PC-9 (cell line): Measurements from ENCODE around the gene SEC16A. TPM values are rescaled to one million over a fixed set of nuclear protein-coding genes. Genes with fewer than 3 reads are reported as not detected.

Source experiments
- BruUV-seq: library from RNA; stranded (reverse); fragments of 400-500 nt; replicated peaks from 2 replicates; lab custom pipeline; 2021; lab: Mats Ljungman, UMichigan
- CTCF ChIA-PET: fragments of 300-600 bp; sonication (Branson Sonifier 250); formaldehyde crosslinking; loops from one replicate; lab custom pipeline; 2022; ENCODE audit warnings: antibody characterized with exemption; lab: Charles Lee
- POLR2A ChIA-PET: fragments of 300-600 bp; sonication (Branson Sonifier 250); formaldehyde crosslinking; loops from one replicate; lab custom pipeline; 2022; ENCODE audit warnings: antibody characterized with exemption; ENCODE audit not compliant: unreplicated experiment; lab: Charles Lee
- DNase-seq, 2 experiments: peaks; one replicate each; pipeline versions ENCODE4 v3.0.0 to v3.0.0-alpha.2; 2015 to 2022; ENCODE audit warnings: mixed read lengths in 1 of 2
- H2AFZ ChIP-seq: fragments of 200-600 bp; sonication (generic); 2 replicates; pipeline ENCODE4 v1.8.1; 2017; ENCODE audit warnings: antibody characterized with exemption
- H3F3A ChIP-seq: fragments of 200-600 bp; sonication (generic); 2 replicates; pipeline ENCODE4 v1.8.1; 2017; ENCODE audit warnings: antibody characterized with exemption, mild to moderate bottlenecking, low read depth; ENCODE audit not compliant: insufficient read depth
- H3K27ac ChIP-seq: fragments of 200-600 bp; sonication (generic); 2 replicates; pipeline ENCODE4 v1.6.1; 2016; ENCODE audit warnings: mixed run types
- H3K27me3 ChIP-seq: fragments of 200-600 bp; sonication (generic); 2 replicates; pipeline ENCODE4 v1.6.1; 2016; ENCODE audit warnings: low read depth, mixed run types; ENCODE audit not compliant: insufficient read depth
- H3K36me3 ChIP-seq: fragments of 200-600 bp; sonication (generic); 2 replicates; pipeline ENCODE4 v1.6.1; 2016; ENCODE audit warnings: low read depth, mixed run types
- H3K4me1 ChIP-seq: fragments of 200-600 bp; sonication (generic); replicated peaks from 2 replicates; pipeline ENCODE4 v1.6.1; 2016; ENCODE audit warnings: mixed run types; ENCODE audit not compliant: insufficient read depth
- H3K4me2 ChIP-seq: fragments of 200-600 bp; sonication (generic); 2 replicates; pipeline ENCODE4 v1.6.1; 2017; ENCODE audit warnings: mixed run types
- H3K4me3 ChIP-seq: fragments of 200-600 bp; sonication (generic); 2 replicates; pipeline ENCODE4 v1.6.1; 2016; ENCODE audit warnings: mixed run types
- H3K79me2 ChIP-seq: fragments of 200-600 bp; sonication (generic); 2 replicates; pipeline ENCODE4 v1.6.1; 2017; ENCODE audit warnings: low read depth, mixed run types
- H3K9me2 ChIP-seq: fragments of 200-600 bp; sonication (generic); 2 replicates; pipeline ENCODE4 v1.8.1; 2017; ENCODE audit warnings: mild to moderate bottlenecking; ENCODE audit not compliant: insufficient read depth
- H3K9me3 ChIP-seq: fragments of 200-600 bp; sonication (generic); 2 replicates; pipeline ENCODE4 v1.8.1; 2016; ENCODE audit warnings: low read depth; ENCODE audit not compliant: insufficient read depth
- H4K20me1 ChIP-seq: fragments of 200-600 bp; sonication (generic); 2 replicates; pipeline ENCODE4 v1.8.1; 2017; ENCODE audit not compliant: insufficient read depth
- EZH2 ChIP-seq: fragments of 200-600 bp; sonication (generic); IDR thresholded peaks from 2 replicates; pipeline ENCODE4 v1.8.0; 2017; ENCODE audit warnings: antibody characterized with exemption, low read depth
- intact Hi-C: fragments of 100-400 bp; cut with micrococcal nuclease; formaldehyde crosslinking; loops from one replicate; pipeline ENCODE4 v1.10.0; 2022; ENCODE audit not compliant: unreplicated experiment
- total RNA-seq: library from RNA; stranded (reverse); gene quantifications from 2 replicates; pipeline ENCODE4 v1.2.3, GENCODE V29; 2021
- TF ChIP-seq, protein P1 (sequence below): fragments of 200-600 bp; sonication (generic); conservative IDR thresholded peaks from 2 replicates; pipeline ENCODE4 v1.6.1; 2017; ENCODE audit warnings: mixed run types, antibody characterized with exemption, mild to moderate bottlenecking, moderate library complexity

Gene SEC16A
- total RNA-seq, 1 experiment from 2014 or later: 81.8 TPM

DNA sequence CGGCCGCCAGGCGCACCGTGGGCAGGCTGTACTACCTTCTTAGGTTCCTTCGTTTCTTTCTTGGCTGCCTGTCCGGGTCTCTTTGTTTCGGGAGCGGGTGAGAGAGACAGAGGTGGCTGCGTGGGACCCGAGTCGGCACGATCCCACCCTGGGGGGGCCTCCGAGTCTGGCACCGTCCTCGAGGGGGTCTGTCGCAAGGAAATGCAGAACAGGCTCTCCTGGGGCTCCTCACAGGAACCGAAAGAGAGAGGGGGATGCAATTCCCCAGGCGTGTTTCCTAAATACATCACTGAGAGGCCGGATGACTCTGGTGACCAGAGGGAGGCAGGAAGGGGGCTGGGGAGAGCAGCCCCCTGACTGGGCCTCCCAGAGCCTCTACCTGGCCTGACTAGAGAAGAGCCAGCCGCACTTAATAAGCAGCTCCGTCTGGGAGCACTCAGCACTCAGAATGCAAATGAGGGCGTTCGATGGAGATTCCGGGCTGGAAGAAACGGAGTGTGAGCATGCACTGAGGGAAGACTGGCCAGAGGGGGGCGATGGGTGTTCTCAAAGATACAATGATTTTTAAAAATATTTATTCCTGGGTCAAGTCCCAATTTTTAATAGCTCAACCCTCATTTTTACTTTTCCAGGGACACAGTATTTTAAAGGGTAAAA, 31.5 kb downstream of the SEC16A start:
- Histone ChIP-seq H3K9me2 (no peaks in the 10 kb centered on the region), H3K4me1 (no peaks in the 10 kb centered on the region), H4K20me1 (peaks cover 13% of the 10 kb centered on the region; the same call in 1 of the 2 replicates), H3K27ac (no peak overlapping the region), H3K4me3 (no peak overlapping the region), H3K36me3 (peaks cover 5% of the 10 kb centered on the region; the same call in 1 of the 2 replicates), H3K4me2 (no peak overlapping the region), H3K9me3 (no peaks in the 10 kb centered on the region), H3K27me3 (no peaks in the 10 kb centered on the region), H3F3A (no peaks in the 10 kb centered on the region; the same call in 1 of the 2 replicates), H3K79me2 (no peaks in the 10 kb centered on the region), H2AFZ (no peak overlapping the region)
- CTCF ChIA-PET: interaction anchor here (0.6 kb wide), 1 partner anchor 17 kb away, joined by 6 read pairs; no protein-coding TSS in a partner anchor
- no TSS peak for BruUV-seq
- DNase-seq: no peak
- intact Hi-C loops: no loop called here
- TF ChIP-seq, protein P1, sequence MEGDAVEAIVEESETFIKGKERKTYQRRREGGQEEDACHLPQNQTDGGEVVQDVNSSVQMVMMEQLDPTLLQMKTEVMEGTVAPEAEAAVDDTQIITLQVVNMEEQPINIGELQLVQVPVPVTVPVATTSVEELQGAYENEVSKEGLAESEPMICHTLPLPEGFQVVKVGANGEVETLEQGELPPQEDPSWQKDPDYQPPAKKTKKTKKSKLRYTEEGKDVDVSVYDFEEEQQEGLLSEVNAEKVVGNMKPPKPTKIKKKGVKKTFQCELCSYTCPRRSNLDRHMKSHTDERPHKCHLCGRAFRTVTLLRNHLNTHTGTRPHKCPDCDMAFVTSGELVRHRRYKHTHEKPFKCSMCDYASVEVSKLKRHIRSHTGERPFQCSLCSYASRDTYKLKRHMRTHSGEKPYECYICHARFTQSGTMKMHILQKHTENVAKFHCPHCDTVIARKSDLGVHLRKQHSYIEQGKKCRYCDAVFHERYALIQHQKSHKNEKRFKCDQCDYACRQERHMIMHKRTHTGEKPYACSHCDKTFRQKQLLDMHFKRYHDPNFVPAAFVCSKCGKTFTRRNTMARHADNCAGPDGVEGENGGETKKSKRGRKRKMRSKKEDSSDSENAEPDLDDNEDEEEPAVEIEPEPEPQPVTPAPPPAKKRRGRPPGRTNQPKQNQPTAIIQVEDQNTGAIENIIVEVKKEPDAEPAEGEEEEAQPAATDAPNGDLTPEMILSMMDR: no peak
- no peak for TF ChIP-seq EZH2
- POLR2A ChIA-PET: no interaction called here

DNA sequence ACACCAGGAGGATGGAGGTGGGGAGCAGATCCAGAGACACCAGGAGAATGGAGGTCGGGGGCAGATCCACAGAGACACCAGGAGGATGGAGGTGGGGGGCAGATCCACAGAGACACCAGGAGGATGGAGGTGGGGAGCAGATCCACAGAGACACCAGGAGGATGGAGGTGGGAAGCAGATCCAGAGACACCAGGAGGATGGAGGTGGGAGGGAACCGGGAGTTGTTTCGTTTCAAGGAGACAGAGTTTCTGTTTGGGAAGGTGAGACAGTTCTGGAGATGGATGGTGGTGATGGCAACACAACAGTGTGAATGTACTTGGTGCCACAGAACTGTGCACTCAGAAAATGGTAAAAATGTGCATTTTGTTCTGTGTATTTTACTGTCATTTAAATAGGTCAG, 34.2 kb downstream of the SEC16A start:
- intact Hi-C loops: no loop called here
- Histone ChIP-seq H3K4me3 (no peak overlapping the region), H3K36me3 (peaks cover 5% of the 10 kb centered on the region; the same call in 1 of the 2 replicates), H3K79me2 (no peaks in the 10 kb centered on the region), H3F3A (no peaks in the 10 kb centered on the region; the same call in 1 of the 2 replicates), H3K9me3 (no peaks in the 10 kb centered on the region), H3K4me1 (no peaks in the 10 kb centered on the region), H3K27me3 (no peaks in the 10 kb centered on the region), H4K20me1 (peaks cover 11% of the 10 kb centered on the region), H3K27ac (no peak overlapping the region), H3K4me2 (no peak overlapping the region), H2AFZ (no peak overlapping the region), H3K9me2 (no peaks in the 10 kb centered on the region)
- TF ChIP-seq EZH2: no peak
- TF ChIP-seq, protein P1: no peak
- BruUV-seq: no TSS peak
- CTCF ChIA-PET: no interaction called here
- DNase-seq: no peak
- POLR2A ChIA-PET: no interaction called here

DNA sequence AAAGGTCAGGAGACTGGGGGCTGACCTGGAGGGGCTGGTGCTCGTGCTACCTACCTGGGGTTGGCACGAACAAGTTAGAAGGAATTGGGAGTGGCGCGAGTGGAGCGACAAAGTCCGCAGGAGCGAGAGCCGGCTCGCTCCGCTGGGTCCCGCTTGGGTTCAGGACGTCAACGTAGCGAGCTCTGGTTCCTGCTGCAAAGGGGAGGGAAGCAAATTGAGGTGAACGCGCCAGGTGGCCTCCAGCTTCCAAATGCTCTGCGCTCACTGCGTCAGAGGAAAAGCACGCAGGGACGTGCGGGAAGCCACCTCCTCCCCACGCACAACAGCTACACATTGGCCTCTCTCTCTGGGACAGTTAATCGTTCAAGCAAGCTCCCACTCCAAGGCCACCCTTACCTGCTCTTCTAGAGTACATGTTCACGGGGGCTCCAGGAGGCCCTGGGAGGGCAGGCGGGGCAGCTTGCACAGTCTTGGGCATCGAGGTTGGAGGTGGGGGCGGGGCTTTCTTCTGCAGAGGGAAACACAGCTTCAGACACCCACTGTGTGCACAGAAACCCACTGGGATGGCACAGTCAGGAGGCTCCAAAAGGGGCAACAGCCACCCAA, 35.6 kb downstream of the SEC16A start:
- no peaks in the 10 kb centered on the region for H3K79me2 ChIP-seq
- DNase-seq: no peak
- intact Hi-C loops: no loop called here
- POLR2A ChIA-PET: no interaction called here
- no peaks in the 10 kb centered on the region for H3K9me2 ChIP-seq
- no peaks in the 10 kb centered on the region for H3K27me3 ChIP-seq
- CTCF ChIA-PET: no interaction called here
- no peak for TF ChIP-seq EZH2
- TF ChIP-seq, protein P1: no peak
- peaks cover 7% of the 10 kb centered on the region; the same call in 1 of the 2 replicates for H3F3A ChIP-seq
- no peaks in the 10 kb centered on the region for H3K4me1 ChIP-seq
- no peak overlapping the region for H3K27ac ChIP-seq
- no peaks in the 10 kb centered on the region for H3K9me3 ChIP-seq
- no peak overlapping the region for H2AFZ ChIP-seq
- no peak overlapping the region for H3K4me2 ChIP-seq
- BruUV-seq: no TSS peak
- H4K20me1 ChIP-seq: peaks cover 4% of the 10 kb centered on the region
- H3K36me3 ChIP-seq: peaks cover 5% of the 10 kb centered on the region; the same call in 1 of the 2 replicates
- H3K4me3 ChIP-seq: no peak overlapping the region
